Activated CD4-positive, alpha-beta T cell treated with anti-CD3 and anti-CD28 coated beads, Interleukin-2, amount 10 ng/mL, durations not matched to agents 24 days and 14 days (primary cell): Measurements from ENCODE around the gene NBAS. TPM values are rescaled to one million over a fixed set of nuclear protein-coding genes. Genes with fewer than 3 reads are reported as not detected.

Experiments used
- total RNA-seq: library from RNA; stranded (reverse); gene quantifications from 2 replicates; pipeline ENCODE4 v1.2.3, GENCODE V29; 2022

Gene NBAS
- total RNA-seq, 1 donor from 2014 or later: 38.5 TPM

Other genes with a start within 250 kb of the NBAS start
- 116 TPM in 2 replicates for gene DDX1, start 30.5 kb upstream of the NBAS start, total RNA-seq